NCI-H2029 (cell line): ENCODE data around the gene TANGO2.

ENCODE experiments used
- DNase-seq: peaks from one replicate; lab custom pipeline; 2025; lab: John Stamatoyannopoulos, UW

The TANGO2 gene

GRCh38 chr22:20043057-20043996 is 22.4 kb downstream of the TANGO2 start:
- no peak for DNase-seq

GRCh38 chr22:20043997-20044342 is 23.1 kb downstream of the TANGO2 start:
- no peak for DNase-seq

GRCh38 chr22:20044495-20045151 is 23.7 kb downstream of the TANGO2 start:
- DNase-seq = no peak

GRCh38 chr22:20046730-20047129 is 25.8 kb downstream of the TANGO2 start:
- no peak for DNase-seq

GRCh38 chr22:20051927-20052308 is 31.0 kb downstream of the TANGO2 start:
- no peak for DNase-seq

- DNase-seq = no peak
These were observed 31.7 kb downstream of the TANGO2 start for GRCh38 chr22:20052309-20053259.

GRCh38 chr22:20053407-20054033 is 32.6 kb downstream of the TANGO2 start:
- DNase-seq = no peak

- no peak for DNase-seq
These were observed 33.1 kb downstream of the TANGO2 start for GRCh38 chr22:20054034-20054427.

GRCh38 chr22:20054485-20054884 is 33.6 kb downstream of the TANGO2 start:
- DNase-seq = no peak

GRCh38 chr22:20055144-20055543 is 34.2 kb downstream of the TANGO2 start:
- no peak for DNase-seq

GRCh38 chr22:20055654-20056053 is 34.7 kb downstream of the TANGO2 start:
- DNase-seq = no peak

GRCh38 chr22:20056161-20056560 is 35.3 kb downstream of the TANGO2 start:
- no peak for DNase-seq

- no peak for DNase-seq
These were observed 35.9 kb downstream of the TANGO2 start for GRCh38 chr22:20056696-20057386.

GRCh38 chr22:20057596-20058268 is 36.8 kb downstream of the TANGO2 start:
- no peak for DNase-seq

GRCh38 chr22:20058989-20059770 is 38.3 kb downstream of the TANGO2 start:
- DNase-seq = no peak

- DNase-seq = no peak
These were observed 40.0 kb downstream of the TANGO2 start for GRCh38 chr22:20060700-20061480.

- DNase-seq = no peak
These were observed 40.6 kb downstream of the TANGO2 start for GRCh38 chr22:20061481-20061861.

- no peak for DNase-seq
These were observed 41.3 kb downstream of the TANGO2 start for GRCh38 chr22:20062043-20062765.

- no peak for DNase-seq
These were observed 41.8 kb downstream of the TANGO2 start for GRCh38 chr22:20062766-20063083.
